Upper lobe of right lung (tissue), 1 donor: ENCODE measurements around the gene TMEM239. TPM values are rescaled to one million over a fixed set of nuclear protein-coding genes. Genes with fewer than 3 reads are reported as not detected.

Experiments
- ATAC-seq: fragments of 200-7000 bp; cut with Tn5 transposase; one replicate; pipeline ENCODE4 v1.9.1; 2020; ENCODE audit warnings: mild to moderate bottlenecking, moderate library complexity
- DNase-seq: peaks from one replicate; pipeline ENCODE4 v3.0.0-alpha.2; 2020
- H3K27ac ChIP-seq: fragments of 200-600 bp; one replicate; pipeline ENCODE4 v1.8.0; 2022
- H3K27me3 ChIP-seq: fragments of 200-600 bp; one replicate; pipeline ENCODE4 v1.8.0; 2022; ENCODE audit warnings: mild to moderate bottlenecking
- H3K36me3 ChIP-seq: fragments of 200-600 bp; one replicate; pipeline ENCODE4 v1.8.0; 2022
- H3K4me1 ChIP-seq: fragments of 200-600 bp; one replicate; pipeline ENCODE4 v1.8.0; 2022
- H3K4me3 ChIP-seq: fragments of 200-600 bp; one replicate; pipeline ENCODE4 v1.8.0; 2022; ENCODE audit warnings: mild to moderate bottlenecking
- H3K9me3 ChIP-seq: fragments of 200-600 bp; one replicate; pipeline ENCODE4 v1.8.0; 2022
- CTCF ChIP-seq: fragments of 200-600 bp; IDR thresholded peaks from one replicate; pipeline ENCODE4 v1.8.0; 2022; ENCODE audit warnings: antibody characterized with exemption
- intact Hi-C: fragments of 100-400 bp; cut with DNase I; formaldehyde crosslinking; loops from one replicate; pipeline ENCODE4 v1.11.0; 2022
- total RNA-seq: library from RNA; stranded (reverse); fragmentation: NEBNext Ultra II Directional; extraction: Animal tissue kit (Norgen Biotek cat#: 25700); gene quantifications from one replicate; pipeline ENCODE4 v1.2.1, GENCODE V29; 2021
- donor health status: DM: no; HTN: yes; CAD: no; lungs with severe emphysema.

Gene TMEM239
- total RNA-seq, 1 donor from 2014 or later: not detected

GRCh38 chr20:2814587-2815051 is 1.5 kb upstream of the TMEM239 start, which contains the start of gene C20orf141:
C20orf141 (plus strand) TSS chr20:2814987; CDS start chr20:2815185, 198 bp downstream.
- H3K36me3 ChIP-seq: no peaks in the 10 kb centered on the region
- intact Hi-C loops: no loop called here
- H3K4me3 ChIP-seq: no peak within 1 kb of the TSS
- no peaks in the 10 kb centered on the region for H3K4me1 ChIP-seq
- H3K27ac ChIP-seq: no peak within 1 kb of the TSS
- no peak for TF ChIP-seq CTCF
- no peak for ATAC-seq
- no peak for DNase-seq
- no peaks in the 10 kb centered on the region for H3K9me3 ChIP-seq
- H3K27me3 ChIP-seq: peaks cover 23% of the 10 kb centered on the region

GRCh38 chr20:2815242-2815900 is 793 bp upstream of the TMEM239 start:
- Histone ChIP-seq H3K36me3 (no peaks in the 10 kb centered on the region), H3K9me3 (no peaks in the 10 kb centered on the region), H3K27ac (no peak overlapping the region), H3K4me1 (no peaks in the 10 kb centered on the region), H3K4me3 (no peak overlapping the region), H3K27me3 (peaks cover 25% of the 10 kb centered on the region)
- ATAC-seq: peak; percentile 20
- TF ChIP-seq CTCF: no peak
- no peak for DNase-seq
- intact Hi-C loops: no loop called here

- Histone ChIP-seq H3K4me1 (no peaks in the 10 kb centered on the region), H3K27me3 (peaks cover 32% of the 10 kb centered on the region), H3K4me3 (no peak overlapping the region), H3K36me3 (no peaks in the 10 kb centered on the region), H3K27ac (no peak overlapping the region), H3K9me3 (no peaks in the 10 kb centered on the region)
- ATAC-seq: peak; percentile 6
- intact Hi-C loops: no loop called here
- DNase-seq: peak; percentile 59
- TF ChIP-seq CTCF: no peak
These were observed 598 bp downstream of the TMEM239 start for GRCh38 chr20:2816583-2817340.

- intact Hi-C loops: no loop called here
These were observed 1.2 kb downstream of the TMEM239 start for GRCh38 chr20:2817341-2817726.

More at GRCh38 chr20:2817341-2817726, 1.2 kb downstream of the TMEM239 start:
- Histone ChIP-seq H3K36me3 (no peaks in the 10 kb centered on the region), H3K27ac (no peak overlapping the region), H3K27me3 (peaks cover 36% of the 10 kb centered on the region), H3K4me1 (no peaks in the 10 kb centered on the region), H3K4me3 (no peak overlapping the region), H3K9me3 (no peaks in the 10 kb centered on the region)
- TF ChIP-seq CTCF: no peak
- ATAC-seq: no peak
- no peak for DNase-seq
